Umbilical cord (tissue), 2 donors: ENCODE measurements around the gene NCR3LG1. TPM values are rescaled to one million over a fixed set of nuclear protein-coding genes. Genes with fewer than 3 reads are reported as not detected.
"Not testable (repeated sequence)": the region's sequence is repeated elsewhere in the genome, so short reads cannot be mapped to it uniquely, and the experiment has no call there.

Source experiments
- DNase-seq: peaks from one replicate; pipeline ENCODE4 v3.0.0-alpha.2; 2015; ENCODE audit warnings: low spot score
- total RNA-seq: library from RNA; depleted of rRNA; stranded (reverse); fragments of >200 nt; gene quantifications from one replicate; pipeline ENCODE4 v1.2.3, GENCODE V29; 2014; ENCODE audit warnings: low replicate concordance; ENCODE audit not compliant: insufficient read depth

The NCR3LG1 gene
- total RNA-seq, 1 donor from 2014 or later = 2.2 TPM

DNA sequence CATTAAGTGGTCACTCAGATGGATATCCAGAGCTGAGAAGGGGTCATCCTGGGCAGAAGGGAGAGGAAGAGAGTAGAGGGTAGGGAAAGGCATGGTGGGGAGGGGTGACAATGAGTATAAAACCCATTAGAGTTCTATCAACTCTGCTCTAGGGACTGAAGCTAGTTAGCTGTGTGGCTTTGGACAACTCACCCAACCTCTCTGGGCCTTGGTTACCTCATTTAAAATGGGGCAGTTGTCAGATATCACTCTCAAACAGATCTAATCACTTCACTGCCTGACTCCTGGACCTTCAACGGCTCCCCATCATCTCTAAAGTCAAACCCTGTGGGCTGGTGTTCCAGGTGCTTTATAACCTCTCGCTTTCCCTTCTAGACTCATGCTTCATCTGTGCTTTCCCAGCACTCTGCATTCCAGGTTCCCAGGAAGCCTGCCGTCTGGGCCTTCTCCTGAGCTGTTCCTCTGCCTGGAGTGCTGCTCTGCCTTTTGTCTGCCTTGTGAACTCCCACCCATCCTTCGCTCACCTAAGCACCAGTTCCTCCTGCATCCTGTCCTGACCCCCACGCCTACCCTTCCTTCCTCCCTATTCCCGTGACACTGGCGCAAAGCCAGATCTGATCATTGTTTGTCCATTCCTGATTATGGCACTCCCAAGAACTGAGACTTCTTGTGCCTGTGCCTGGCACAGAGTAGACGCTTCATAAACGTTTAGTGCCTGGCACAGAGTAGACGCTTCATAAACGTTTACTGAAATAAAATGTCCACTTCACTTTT, 59.2 kb downstream of the NCR3LG1 start:
- no peak for DNase-seq

DNA sequence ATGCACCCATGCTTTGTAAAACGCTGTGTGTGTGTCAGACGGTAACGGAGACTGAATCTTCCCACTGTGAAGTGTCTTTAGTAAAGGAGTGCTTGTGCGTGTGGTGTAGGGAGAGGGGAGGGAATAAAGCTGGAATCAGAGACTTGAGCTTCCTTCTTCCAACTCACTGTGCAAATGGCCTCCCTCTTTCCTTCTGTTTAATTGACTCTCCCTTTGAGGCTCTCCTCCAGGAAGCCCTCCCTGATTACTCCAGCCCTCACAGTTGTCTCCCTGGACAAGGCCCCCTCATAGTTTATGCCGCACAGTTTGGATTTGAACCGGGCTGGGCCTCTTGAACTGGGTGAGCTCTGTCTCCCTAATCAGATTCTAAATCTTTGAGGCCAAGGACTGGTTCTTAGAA, 59.8 kb downstream of the NCR3LG1 start:
- DNase-seq = no peak

DNA sequence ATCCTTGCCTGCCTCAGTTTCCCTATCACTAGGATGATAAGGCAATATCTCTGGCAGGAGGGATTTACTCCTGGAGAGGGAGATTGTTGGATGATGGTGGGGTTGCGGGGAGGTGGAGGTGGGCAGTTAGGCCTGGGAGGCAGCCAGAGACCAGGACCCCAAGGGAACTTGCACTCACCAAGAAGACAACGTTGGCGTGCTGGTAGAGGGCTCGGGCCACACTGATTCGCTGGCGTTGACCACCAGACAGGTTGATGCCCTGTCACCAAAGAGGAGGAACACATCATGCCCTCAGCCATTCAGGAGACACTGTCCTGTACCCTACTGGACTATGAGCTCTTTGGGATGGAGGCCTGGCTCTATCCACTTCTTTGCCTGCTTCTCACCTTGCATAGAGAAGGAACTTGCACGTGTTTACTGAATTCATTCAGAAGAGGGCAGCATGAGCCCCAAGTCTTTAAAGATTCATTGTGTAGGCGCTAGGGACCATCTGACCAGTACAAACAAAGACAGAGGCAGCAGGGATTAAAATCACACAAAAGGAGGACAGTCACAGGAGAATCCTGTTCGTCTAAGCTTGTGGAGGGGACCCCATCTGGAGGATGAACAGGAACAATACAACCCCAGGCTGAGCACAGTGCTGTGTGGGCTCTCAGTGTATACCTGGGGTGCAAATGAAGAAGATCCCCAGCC, 61.0 kb downstream of the NCR3LG1 start:
- DNase-seq = no peak

DNA sequence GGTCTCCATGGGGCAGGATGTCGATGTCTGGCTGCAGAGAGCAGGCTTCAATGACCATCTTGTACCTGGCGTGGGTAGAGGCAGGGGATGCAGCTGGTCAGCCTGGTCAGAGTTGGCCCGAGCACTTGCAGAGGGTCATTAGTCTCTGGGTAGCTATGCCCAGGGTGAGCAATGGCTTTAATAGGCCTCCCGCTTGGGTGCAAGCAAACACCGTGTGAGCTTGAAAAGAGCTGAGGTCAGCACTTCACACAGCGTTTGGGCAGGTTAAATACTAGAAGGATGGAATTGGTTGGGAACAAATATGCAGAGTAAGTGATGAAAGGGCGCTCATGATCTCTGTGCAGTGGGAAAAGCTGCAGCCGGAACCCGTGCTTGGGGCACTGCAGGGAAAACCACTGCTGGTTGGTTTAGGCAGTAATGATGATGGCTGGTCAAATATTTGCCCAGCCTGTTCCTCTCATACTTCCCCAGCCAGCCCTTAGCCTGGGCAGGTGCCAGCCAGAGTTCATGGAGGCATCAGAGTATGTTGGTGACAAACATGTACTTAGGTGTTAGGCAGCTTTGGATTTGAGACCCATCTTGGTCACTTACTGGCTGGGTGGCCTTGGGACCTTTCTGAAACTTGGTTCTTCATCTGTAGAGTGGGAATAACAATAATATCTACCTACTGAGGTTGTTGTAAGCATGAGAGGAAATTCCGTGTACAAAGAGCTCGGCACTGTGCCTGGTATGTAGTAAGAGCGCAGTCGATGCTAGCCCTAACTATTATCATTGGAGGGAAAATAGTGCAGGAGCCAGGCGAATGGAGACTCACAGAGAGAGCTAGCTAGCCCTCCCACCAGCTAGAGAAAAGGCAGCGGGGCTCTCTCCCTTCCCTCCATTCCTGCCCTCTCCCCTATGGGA, 62.1 kb downstream of the NCR3LG1 start:
- no peak for DNase-seq

DNA sequence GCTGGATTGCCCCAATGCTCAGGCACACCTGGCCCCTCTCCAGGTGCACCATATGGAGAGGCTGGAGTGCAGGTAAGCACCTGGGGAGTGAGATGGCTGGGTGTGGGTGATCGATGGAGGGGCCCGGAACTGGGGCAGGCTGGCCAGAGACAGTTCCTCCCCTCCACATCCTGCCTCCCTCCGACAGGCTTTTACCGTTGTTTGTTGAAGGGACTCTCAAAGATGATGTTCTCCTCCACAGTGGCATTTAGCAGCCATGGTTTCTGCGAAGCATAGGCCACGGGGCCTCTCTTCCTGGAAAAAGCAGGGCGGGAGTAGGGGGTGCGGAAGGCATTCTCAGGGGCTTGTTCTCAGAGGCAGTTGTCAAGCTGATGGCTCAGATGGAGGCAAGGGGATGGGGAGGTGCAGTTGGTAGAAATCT, 62.7 kb downstream of the NCR3LG1 start:
- DNase-seq = no peak

DNA sequence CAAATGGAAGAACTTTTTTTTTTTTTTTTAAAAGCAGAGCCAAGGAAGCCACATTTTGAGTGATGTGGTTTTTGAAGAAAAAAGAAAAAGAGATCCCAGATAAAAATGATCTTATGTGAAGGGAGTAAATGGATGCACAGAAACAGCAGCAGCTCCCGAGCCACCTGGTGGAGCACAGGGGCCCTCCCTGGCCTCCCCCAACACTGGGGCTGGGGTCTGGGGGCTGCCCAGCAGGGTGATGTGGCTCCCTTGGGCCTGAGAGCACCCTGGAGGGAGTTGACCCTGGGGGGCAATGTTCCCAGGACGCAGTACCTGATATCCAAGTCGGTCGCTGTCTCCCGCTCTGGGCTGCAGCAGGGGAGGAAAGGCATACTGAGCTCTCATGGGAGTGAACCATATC, 63.4 kb downstream of the NCR3LG1 start:
- no peak for DNase-seq

DNA sequence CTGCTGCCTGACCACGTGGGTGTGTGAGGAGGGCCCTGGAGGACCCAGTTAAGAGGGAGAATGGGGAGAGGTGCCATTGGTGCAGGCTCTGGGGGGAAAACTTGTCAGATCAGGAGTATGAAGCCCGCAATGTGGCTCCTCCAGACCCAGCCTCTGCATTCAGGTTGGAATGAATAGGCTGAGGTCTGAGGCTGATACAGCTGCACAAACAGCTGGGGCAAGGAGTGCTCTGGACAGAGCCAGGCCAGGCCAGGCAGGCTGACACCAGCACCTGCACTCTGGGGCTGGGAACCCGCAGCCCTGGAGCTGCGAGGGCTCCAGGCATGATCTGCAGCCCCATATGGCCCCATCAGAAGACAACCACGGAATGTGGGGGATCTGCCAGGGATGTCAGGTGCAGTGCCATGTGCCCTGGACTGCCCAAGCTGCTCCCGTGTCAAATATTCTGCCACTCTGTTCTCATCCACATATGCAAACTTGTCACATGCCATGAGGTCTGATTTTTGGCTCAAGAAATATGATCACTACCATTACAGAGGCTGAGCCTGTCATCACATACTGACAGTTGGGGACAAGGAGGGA, 64.0 kb downstream of the NCR3LG1 start:
- no peak for DNase-seq

DNA sequence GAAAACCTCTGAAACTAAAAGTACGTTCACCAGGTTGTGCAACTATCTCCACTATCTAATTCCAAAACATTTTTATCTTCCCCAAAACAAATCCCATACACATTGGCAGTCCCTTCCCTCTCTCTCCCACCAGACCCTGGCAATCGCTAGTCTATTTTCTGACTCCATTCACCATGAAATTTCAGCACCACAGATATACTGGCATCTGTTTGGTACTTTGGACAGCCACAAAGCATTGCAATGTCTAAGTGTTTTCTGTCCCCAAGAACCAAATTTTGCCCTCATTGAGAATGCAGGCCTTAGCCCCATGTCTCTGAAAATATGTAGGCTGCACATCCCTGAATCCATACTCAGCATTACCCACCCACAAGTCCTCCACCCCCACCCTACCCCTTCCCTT, 64.9 kb downstream of the NCR3LG1 start:
- no peak for DNase-seq

DNA sequence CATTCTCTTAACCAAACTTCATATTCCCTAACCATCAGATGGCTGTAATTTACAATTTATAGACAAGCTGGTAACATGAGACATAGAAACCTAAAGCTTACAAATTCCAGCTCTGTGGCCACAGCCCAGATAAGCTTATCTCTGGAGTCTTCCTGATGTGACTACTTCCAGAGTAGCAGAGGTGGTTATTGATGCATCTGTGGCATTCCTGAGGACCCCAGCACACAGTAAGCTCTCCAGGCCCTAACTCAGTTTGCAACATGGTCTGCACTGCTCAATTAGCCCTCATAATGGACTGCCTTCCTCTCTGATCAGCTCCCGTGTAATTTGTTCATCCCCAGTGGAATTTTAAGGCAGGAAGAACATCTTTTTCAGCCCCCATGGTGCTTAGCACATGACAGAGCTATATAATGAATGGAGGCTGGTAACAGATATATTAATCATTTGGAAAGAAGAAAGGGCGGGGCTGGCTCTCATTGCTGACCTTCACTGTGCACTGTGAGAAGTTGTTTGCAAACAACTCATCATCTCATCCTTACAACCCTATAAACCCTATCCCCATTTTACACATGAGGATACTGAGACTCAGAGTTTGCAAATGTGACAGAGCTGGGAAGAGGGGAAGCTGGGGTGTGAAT, 67.0 kb downstream of the NCR3LG1 start:
- DNase-seq = no peak

DNA sequence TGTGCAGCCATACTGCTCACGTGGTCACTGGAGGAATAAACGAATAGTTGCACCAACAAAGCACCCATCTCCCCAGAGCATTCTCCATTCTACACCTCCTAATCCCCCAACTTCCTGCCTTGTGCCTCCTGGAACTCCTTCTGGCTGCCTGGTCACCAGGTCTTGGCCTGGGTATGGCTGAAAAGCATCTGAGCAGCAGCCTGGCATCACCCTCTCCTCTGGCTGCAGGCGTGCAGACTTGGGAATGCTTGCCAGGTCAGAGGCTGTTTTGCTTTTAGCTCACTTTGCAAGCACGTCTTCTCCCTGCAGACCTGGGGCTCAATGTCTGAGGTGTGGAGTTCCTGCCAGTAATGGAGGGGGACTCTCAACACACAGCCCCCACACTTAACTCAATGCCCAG, 70.2 kb downstream of the NCR3LG1 start:
- DNase-seq = no peak

DNA sequence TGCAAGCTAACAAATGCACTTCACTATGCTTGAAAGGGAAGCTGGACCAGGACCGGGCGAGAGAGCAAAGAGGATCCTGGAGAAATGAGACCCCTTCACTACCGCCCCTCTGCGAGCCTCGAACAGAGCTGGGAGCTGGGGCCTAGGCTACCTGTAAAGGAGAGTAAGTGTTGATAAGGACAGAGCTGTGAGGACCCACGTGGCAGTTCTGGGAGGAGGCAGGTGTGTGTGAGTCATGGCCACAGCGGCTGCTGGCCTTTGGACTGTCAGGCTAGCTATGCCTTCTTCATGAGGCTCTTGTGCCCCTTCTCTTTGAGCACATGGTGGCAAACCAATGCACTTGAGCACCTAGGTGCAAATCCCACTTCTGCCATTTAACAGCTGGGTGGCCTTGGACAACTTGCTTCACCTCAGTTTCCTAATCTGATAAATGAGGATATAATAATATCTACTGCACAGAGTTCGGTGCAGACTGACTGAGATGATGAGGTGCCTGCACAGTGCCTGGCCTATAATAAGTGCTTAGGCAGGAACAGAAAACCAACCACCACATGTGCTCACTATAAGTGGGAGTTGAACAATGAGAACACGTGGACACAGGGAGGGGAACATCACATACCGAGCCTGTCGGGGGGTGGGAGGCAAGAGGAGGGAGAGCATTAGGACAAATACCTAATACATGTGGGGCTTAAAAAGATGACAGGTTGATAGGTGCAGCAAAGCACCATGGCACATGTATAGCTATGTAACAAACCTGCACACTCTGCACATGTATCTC, 72.1 kb downstream of the NCR3LG1 start:
- no peak for DNase-seq

DNA sequence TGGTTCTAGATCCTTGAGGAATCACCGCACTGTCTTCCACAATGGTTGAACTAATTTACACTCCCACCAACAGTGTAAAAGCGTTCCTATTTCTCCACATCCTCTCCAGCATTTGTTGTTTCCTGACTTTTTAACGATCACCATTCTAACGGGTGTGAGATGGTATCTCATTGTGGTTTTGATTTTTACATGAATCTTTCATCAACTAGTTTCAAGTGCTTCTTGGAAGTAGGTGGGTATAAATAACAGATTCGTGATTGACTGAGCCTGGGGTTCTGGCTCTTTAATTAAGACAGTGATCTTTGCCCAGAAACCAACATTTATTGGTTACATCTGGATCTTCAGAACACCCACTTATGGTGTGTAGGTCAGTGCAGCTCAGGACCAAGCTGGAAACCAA, 74.6 kb downstream of the NCR3LG1 start:
- DNase-seq = not testable (repeated sequence)

Other genes starting within 250 kb of the NCR3LG1 start
- gene PIK3C2A, start 143.8 kb upstream of the NCR3LG1 start, total RNA-seq = 94.4 TPM
- gene NUCB2, start 75.1 kb upstream of the NCR3LG1 start, total RNA-seq = 122 TPM
- gene KCNJ11, start 36.9 kb downstream of the NCR3LG1 start, total RNA-seq = 0.48 TPM
- gene ABCC8, start 125.0 kb downstream of the NCR3LG1 start, total RNA-seq = 0.48 TPM
- 5.3 TPM for gene USH1C, start 192.6 kb downstream of the NCR3LG1 start, total RNA-seq
- 0.48 TPM for gene OTOG, start 195.5 kb downstream of the NCR3LG1 start, total RNA-seq